ENCODE data around the gene SLC6A12.

- no peak for TF ChIP-seq POLR2A (IDR thresholded peaks at IDR 0.05)
- TF ChIP-seq, protein P1, sequence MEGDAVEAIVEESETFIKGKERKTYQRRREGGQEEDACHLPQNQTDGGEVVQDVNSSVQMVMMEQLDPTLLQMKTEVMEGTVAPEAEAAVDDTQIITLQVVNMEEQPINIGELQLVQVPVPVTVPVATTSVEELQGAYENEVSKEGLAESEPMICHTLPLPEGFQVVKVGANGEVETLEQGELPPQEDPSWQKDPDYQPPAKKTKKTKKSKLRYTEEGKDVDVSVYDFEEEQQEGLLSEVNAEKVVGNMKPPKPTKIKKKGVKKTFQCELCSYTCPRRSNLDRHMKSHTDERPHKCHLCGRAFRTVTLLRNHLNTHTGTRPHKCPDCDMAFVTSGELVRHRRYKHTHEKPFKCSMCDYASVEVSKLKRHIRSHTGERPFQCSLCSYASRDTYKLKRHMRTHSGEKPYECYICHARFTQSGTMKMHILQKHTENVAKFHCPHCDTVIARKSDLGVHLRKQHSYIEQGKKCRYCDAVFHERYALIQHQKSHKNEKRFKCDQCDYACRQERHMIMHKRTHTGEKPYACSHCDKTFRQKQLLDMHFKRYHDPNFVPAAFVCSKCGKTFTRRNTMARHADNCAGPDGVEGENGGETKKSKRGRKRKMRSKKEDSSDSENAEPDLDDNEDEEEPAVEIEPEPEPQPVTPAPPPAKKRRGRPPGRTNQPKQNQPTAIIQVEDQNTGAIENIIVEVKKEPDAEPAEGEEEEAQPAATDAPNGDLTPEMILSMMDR (IDR thresholded peaks at IDR 0.05): no peak
These were observed 7.8 kb upstream of the SLC6A12 start for GRCh38 chr12:221736-222135.

Measured in Peyer's patch (tissue), 4 donors.